PC-9 (cell line): ENCODE data around the gene PARVG.

Experiments used
- CTCF ChIP-seq: fragments of 200-600 bp; sonication (generic); conservative IDR thresholded peaks from 2 replicates; pipeline ENCODE4 v1.6.1; 2017; ENCODE audit warnings: mixed run types, antibody characterized with exemption, mild to moderate bottlenecking, moderate library complexity
- EZH2 ChIP-seq: fragments of 200-600 bp; sonication (generic); IDR thresholded peaks from 2 replicates; pipeline ENCODE4 v1.8.0; 2017; ENCODE audit warnings: antibody characterized with exemption, low read depth

- TF ChIP-seq CTCF: no peak
- TF ChIP-seq EZH2: no peak
These were observed 41.0 kb upstream of the PARVG start for GRCh38 chr22:44139773-44140172.
